HG03439 (cell line): ENCODE data around the gene GALNT6.

Experiments
- ATAC-seq: cut with Tn5 transposase; IDR thresholded peaks from one replicate; pipeline ENCODE4 v1.9.1; 2021; ENCODE audit warnings: mild to moderate bottlenecking, moderate library complexity; ENCODE audit not compliant: unreplicated experiment

Gene GALNT6, protein sequence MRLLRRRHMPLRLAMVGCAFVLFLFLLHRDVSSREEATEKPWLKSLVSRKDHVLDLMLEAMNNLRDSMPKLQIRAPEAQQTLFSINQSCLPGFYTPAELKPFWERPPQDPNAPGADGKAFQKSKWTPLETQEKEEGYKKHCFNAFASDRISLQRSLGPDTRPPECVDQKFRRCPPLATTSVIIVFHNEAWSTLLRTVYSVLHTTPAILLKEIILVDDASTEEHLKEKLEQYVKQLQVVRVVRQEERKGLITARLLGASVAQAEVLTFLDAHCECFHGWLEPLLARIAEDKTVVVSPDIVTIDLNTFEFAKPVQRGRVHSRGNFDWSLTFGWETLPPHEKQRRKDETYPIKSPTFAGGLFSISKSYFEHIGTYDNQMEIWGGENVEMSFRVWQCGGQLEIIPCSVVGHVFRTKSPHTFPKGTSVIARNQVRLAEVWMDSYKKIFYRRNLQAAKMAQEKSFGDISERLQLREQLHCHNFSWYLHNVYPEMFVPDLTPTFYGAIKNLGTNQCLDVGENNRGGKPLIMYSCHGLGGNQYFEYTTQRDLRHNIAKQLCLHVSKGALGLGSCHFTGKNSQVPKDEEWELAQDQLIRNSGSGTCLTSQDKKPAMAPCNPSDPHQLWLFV

DNA sequence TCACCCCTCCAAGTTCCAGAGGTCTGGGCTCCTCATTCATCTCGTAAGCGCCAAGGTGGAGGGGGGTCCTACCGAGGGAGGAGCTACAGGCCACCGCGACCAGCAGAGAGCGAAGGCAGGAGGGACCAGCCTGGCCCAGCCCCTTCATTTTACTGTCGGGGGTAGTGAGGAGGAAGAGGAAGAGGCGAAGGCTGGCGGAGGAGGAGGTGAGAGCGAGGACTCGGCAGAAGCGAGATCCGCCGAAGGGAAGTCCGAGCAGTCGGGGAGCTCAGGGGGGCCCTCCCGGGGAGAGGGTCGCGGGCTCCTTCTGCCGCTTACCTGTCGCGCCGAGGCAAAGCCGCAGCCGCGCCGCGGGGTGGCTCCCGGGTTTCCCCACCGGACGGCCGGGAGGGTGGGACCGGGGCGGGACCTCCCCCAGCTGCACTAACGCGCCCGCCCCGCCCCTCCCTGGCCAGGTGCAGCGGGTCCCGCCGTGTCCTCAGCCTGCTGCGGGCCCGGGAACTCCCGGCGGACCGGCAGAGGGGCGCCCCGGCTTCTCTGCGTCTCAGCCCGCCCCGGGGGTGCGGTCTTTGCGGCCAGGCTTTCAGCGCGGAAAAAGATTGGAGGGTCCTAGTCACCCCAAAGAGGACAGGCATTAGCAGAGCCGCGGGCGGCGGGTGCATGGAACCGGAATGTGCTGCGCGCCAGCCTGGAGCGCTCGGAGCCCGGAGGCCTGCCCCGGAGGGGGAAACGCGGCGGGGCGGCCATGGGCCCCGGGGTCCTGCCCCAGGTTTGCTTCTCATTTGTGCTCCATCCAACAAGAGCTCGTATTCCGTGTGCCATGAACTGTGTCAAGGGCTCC is at the start of gene GALNT6:
GALNT6 (minus strand) TSS at position 124 of the 841 bp plus-strand sequence. CDS start 11,625 bp downstream, outside the sequence.
- peak; percentile 55 for ATAC-seq

DNA sequence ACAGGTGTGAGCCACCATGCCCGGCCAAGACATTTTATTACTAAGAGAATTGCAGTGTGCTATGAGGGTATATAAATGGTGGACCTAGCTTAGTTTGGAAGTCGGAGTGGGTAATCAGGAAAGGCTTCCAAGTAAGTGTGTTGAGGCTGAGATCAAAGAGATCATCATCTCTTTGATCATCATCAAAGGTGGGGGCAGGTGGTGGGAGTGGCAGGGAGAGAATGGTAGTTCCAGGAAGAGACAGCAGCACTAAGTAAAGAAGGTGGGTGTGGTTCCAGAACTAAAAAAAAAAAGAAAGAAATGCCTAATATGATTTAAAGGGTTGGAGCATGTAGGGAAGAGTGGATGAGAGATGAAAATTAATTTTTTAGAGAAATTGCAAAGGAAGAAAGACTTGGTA is 48.1 kb upstream of the GALNT6 start:
- ATAC-seq: no peak

DNA sequence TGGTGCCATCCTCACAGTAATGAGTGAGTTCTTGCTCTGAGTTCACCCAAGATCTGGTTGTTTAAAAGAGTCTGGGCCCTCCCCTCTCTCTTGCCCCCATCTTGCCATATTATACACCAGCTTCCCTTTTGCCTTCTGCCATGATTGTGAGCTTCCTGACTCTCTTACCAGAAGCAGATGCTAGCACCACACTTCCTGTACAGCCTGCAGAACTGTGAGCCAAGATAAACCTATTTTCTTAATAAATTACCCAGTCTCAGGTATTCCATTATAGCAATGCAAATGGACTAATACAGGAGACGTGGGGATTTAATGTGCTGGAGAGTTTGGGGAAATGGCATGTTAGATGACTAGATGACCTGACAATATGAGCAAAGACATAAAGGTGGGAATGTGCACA is 46.2 kb upstream of the GALNT6 start:
- no peak for ATAC-seq

DNA sequence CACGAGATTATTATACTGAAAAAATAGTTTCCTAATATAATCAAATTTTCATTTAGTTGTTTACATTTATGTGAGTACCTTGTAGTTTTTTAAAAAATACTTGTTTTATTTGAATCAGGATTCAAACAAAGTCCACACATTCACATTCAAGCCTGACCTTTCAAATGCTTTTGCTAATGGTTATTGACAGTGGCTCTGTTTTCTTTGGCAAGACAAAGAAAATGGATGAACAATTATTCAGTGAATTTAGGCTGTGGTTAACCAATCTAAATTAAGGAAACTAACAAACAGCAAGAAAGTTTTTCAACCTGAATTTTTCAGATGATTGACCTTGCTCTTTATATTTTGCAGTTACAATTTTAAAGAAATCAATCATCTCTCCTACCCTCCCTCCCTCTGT is 43.1 kb upstream of the GALNT6 start:
- no peak for ATAC-seq

DNA sequence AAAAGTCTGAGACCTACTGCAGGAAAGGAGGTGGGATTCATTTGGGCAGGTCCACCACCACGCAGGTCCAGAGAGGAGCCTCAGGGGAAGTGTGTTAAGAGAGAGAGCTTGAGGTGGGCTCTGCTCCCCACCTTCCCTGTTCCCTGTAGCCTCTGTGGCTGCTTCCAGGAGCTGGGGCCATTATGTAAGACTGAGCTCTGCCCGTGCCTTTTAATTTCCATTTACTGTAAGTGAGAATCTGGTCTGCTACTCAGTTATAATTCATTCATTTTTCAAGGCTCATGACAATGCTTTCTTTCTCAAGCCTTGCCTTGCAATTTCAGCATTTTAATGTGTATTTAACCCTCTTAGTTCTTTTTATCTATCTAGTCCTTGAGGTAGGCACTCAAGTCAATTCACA is 41.7 kb upstream of the GALNT6 start:
- no peak for ATAC-seq

DNA sequence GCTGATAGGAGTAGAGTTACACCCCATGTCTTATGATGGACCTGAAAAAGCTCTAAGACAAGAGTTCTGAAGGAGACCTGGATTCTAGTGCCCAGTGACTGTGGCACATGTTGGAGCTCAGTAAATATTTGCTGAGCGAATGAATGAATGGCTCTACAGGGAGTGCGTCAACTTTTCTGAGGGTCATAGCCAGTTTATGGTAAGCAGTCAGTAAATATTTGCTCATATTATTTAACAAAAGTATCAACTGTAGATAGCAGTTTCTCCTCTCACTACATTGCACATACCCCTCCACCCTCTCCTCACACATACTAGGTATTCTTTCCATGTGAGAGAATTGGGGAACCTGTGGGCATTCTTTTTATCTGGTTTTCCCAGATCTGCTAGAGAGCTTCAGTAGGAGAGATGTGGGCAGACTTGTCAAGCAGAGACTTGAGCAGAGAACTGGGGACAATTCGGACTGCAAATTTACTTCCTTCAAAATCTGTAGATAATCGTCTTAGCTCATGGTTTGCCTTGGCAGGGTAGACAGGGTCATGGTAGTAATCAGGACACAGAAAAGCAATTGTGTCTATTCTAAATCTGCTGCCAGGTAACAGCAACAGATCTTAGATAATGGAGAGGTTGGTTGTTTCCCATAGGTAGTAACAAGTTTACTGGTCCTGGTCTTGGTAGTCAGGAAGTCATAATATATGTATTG is 39.1 kb upstream of the GALNT6 start:
- ATAC-seq: no peak

DNA sequence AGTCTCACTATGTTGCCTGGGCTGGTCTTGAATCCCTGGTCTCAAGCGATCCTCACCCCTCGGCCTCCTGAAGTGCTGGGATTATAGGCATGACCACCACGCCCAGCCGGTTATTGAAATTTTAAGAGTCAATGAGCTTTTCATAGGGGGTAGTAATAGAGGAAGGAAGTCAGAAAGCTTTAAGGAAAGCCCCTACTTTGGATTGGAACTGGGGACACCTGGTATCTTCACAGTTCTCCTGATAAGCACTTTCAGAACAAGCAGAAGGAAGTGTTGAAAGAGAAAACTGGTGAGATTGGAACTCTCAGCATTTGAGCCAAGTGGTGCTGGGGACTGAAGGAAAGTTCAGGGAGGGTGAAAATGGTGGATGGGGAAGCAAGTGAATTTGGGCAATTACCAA is 38.5 kb upstream of the GALNT6 start:
- no peak for ATAC-seq

DNA sequence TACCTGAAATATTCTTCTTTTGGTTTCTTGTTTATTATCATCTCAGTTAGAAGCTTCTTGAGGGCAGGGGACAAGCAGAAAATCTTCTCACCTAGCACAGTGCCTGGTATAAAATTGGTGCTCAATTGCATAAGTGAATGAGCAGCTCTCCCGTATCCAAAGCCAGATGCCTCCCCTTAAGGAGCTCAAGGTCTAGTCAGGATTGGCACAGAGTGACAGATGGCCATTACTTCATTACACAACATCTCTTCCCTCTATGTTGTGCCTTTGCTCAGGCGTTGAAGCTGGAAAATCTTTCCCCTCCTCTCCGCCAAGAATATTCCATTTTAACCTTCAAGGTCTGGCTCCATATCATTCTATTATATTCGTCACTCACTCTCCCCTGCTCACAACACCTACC is 37.0 kb upstream of the GALNT6 start:
- ATAC-seq: no peak

DNA sequence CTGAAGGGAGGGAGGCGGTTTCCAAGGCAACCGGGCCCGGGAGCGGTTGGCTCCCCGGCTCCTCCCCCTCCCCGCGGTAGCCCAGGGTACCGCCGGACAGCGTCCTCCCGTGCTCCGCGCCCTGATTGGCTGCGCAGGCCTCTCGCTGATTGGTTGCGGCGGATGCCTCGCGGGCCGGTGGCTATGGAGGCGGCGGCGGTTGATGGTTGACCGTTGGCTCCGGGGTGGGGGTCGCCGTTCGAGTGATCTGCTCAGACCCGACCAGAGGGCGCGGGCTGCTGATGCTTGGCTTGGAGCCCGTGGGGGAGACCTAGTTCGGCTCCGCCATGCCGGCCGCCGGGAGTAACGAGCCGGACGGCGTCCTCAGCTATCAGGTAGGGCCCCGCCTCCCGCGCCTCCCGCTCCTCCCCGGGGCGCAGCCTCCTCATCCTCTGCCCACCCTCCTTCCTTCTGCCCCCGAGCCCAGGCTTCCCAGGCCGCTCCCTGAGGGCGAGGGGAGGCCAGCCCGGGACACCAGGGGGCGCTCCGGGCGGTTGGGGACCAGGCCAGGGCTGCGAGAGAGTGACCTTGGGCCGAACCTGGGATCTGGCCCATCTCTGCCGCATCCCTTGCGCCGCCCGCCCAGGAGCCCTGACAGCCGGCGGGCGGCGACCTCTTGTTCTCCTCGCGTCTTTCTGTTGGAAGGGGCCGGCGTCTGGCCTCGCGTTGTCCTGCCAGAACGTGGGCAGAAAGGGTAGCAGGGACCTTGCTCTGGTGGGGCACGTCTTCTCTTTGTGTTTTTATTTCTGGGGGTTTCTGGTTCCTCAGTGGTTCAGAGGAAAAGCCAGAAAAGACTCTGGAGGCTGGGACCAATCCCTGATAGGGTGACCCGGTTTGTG is 33.7 kb upstream of the GALNT6 start, which contains the start of gene SLC4A8:
SLC4A8 (plus strand) TSS at position 170 of the 878 bp plus-strand sequence; CDS start at position 327, 157 bp downstream.
- ATAC-seq: peak; percentile 78

DNA sequence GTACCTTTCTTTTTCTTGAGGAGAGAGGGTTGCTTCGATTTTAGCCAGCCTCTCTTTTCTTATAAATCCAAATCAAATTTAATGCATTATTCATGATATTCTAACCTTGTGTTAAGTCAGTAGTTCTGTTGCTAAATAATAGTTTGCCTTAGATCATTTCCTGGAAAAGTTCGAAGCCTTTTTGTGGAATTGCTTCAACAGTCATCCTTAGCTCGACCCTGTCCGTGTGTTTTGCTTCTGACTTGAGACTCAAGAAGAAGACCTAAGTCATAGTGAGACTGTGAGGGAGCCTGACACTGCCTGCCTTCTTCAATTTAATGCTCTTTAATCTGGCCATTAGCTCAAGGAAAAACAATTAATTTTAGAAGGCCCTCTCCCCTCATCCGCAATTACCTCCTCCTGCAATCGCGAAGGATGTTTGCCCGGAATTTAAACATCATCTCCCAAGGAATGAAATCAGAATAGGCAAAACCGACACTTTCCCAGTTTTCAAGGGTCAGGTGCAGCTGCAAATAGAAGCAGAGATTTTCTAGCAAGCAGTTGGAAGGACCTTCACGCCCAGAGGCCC is 33.0 kb upstream of the GALNT6 start:
- ATAC-seq: no peak

DNA sequence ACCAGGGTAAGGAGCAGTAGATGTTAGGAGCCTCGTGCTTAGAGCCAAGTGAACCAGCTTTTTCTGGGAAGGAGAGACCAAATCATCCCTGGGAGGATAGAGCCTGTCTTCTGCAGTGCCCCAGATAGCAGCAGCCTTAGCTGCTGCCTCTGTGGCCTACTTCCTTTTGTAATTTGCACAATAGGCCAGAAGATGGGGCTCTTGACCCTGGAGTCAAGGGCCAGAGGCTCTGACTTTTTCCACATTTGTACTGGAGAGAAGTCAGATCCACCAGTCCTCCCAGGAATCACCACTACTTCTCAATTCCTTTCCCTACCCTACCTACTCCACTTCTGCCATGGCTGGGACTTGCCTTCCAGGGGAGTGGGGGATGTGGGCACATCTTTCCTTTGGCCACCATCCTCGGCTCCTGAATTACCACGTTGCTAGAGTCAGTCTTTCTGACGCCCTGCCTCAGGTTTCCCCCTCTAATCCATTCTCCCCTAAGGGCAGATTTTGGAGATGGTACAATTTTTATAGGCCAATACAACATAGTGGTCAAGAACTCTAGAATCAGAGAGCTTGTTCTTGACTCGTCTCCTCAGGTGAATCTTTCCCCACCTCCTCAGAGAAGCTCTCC is 30.2 kb upstream of the GALNT6 start:
- ATAC-seq: no peak

DNA sequence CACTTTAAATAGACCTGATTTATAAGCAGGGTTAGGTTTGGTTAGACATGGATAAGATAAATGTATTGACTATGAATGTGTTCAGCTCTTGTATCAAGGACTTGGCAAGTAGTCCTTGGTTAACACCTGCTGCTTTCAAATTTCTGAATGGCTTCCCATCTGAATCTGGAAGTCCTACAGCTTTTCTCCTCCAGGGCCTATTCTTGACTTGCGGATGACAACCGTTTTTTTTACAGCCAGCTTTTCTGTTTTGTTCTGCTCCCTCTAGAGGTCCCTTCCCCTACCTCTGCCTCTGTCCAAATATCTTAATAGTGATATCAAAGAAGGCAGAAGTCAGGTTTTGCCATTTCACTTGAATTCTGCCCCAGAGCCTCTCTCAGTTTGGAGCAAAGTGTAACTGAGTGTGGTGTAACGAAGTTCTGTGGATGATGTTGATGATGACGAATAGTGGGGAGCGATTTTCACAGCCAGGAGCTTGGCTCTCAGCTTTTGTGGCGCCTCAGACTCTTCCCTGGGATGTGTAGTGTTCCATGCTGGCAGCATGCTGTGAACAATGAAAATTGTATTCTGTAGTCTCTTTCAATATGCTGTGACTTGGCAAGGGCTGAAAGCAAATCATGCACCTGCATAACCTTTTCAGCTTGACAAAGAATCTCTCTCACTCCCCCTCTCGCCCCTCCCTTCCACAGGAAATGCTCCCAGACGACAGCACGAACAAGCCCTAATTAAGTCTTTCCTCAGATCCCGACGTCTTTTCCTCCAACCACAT is 28.4 kb upstream of the GALNT6 start:
- ATAC-seq: no peak

DNA sequence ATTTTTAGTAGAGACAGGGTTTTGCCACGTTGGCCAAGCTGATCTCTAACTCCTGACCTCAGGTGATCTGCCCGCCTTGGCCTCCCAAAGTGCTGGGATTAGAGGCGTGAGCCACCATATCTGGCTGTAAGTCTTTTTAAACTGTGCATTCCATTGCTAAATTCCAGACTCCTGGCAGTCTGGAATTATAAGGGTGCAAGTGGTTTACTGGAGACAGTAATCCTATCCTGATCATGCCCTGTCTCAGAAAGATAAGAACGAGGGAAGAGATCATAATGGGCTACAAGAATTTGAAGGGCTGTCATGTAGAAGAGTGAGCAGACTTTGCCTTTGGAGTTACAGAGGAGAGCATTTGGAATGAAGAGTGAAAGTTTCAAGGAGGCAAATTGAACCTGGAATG is 26.6 kb upstream of the GALNT6 start:
- no peak for ATAC-seq

DNA sequence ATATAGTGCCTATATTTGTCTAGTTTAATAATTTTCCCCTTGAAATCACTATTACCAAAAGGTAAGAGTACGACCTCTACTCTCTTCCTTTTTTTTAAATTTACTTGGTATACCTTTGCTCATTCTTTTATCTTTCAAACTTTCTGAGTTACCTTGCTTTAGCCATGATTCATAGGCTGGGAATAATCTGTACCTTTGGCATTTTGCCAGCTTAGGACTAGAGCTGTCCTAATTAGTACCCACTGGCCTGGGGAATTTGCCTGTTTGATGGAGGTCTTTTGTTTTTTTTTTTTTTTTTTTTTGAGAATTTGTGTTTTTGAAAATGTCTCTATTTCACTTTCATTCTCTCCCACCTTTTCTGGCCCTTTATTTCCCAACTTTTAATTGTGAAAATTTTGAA is 24.7 kb upstream of the GALNT6 start:
- ATAC-seq: no peak

DNA sequence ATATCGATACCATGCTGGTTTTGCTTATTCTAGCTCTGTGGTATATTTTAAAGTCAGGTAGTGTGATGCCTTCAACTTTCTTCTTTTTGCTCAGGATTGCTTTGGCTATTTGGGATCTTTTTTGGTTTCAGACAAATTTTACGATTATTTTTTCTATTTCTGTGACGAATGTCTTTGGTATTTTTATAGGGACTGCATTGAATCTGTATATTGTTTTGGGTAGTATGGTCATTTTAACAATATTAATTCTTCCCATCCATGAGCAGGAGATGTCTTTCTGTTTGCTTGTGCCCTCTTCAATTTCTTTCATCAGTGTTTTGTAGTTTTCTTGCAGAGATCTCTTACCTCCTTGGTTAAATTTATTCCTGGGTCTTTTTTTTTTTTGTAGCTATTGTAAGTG is 22.6 kb upstream of the GALNT6 start:
- ATAC-seq: no peak

DNA sequence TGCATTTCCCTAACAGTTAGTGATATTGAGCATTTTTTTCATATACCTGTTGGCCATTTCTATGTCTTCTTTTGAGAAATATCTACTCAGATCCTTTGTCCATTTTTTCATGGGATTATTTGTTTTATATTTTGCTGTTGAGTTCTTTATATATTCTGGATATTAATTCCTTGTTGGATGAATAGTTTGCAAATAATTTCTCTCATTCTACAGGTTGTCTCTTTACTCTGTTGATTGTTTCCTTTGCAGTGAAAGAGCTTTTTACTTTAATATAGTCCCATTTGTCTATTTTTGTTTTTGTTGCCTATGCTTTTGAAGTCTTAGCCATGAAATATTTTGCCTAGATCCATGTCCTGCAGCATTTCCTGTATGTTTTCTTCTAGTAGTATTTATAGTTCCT is 21.9 kb upstream of the GALNT6 start:
- no peak for ATAC-seq

DNA sequence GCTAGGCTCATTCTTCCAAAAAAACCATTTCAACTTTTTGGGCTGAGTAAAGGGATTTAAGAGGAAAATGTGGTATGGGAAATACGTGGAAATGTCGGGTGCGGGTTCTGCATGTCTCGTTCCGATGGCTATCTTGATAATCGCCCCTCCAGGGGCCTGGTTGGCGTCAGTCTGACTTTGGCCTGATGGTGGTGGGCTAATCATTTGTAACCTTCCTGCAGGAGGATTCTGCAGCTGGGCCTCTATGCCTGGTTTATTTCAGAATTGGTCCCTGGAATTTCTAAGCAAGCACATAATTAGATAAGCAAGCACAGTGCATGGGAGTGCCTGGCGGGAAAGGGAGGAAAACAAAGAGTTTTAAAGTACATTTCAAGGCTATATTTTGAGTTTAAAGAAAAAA is 18.6 kb upstream of the GALNT6 start:
- no peak for ATAC-seq

DNA sequence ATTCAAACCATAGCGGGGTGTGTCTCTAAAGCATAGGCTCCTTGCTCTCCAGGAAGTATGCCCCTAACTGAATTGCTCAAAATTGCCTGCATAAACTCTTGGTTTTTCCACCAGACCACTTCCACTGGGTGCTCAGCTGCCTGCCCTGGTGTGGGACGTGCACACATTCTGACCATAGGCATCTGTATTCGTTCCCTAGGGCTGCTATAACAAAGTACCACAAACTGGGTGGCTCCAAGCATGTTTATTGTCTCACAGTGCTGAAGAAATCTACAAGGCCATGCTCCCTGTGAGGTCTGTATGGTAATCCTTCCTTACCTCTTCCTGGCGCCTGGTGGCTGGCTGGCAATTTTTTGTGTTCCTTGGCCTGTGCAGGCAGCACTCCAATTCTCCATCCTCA is 16.4 kb upstream of the GALNT6 start:
- no peak for ATAC-seq
